ENCODE measurements around the gene RDX. TPM values are rescaled to one million over a fixed set of nuclear protein-coding genes. Genes with fewer than 3 reads are reported as not detected.

Gene RDX
- total and polyA plus RNA-seq, 2 of the 4 experiments (the other 2 are of a cell fraction): 61.1 to 72.4 TPM

- no peak overlapping the region for H3K18ac ChIP-seq (ENCODE audit: low read depth, low read length)
- intact Hi-C loops (cut with micrococcal nuclease) (no loop called here), in situ Hi-C loops (cut with MboI; ENCODE audit: low sequenced_read_pairs) (no loop called here), dilution Hi-C loops (cut with HindIII; ENCODE audit: low sequenced_read_pairs, unreplicated experiment) (no loop called here)
- H2AK5ac ChIP-seq (ENCODE audit: low read depth, low read length): no peak overlapping the region
- no peak overlapping the region for H3K27ac ChIP-seq (ENCODE audit: insufficient read depth, low read length)
- H2BK20ac ChIP-seq (ENCODE audit: low read depth, low read length): no peak overlapping the region
- H3K4me1 ChIP-seq (ENCODE audit: control insufficient read depth, insufficient read depth, low read length): peaks cover 1% of the 10 kb centered on the region; the same call in 1 of the 2 replicates
- H2AFZ ChIP-seq (replicated peaks; ENCODE audit: low read length, poor library complexity): no peak overlapping the region
- peaks cover 9% of the 10 kb centered on the region for H3K9me1 ChIP-seq (ENCODE audit: insufficient read depth, low read length)
- no peak overlapping the region for H2AK9ac ChIP-seq (replicated peaks; ENCODE audit: low read depth, low read length, poor library complexity)
- H3K9me3 ChIP-seq (ENCODE audit: control insufficient read depth, insufficient read depth, low read length): no peaks in the 10 kb centered on the region
- CTCF ChIA-PET: interaction anchor here (0.7 kb wide), 1 partner anchor 37 kb away, joined by 3 read pairs; no protein-coding TSS in a partner anchor
- H3K4me3 ChIP-seq (ENCODE audit: insufficient read depth, low read depth, low read length): no peak overlapping the region
- no peak overlapping the region for H2BK5ac ChIP-seq (ENCODE audit: low read depth, low read length, poor library complexity, severe bottlenecking)
- ATAC-seq (ENCODE audit: low read depth): no peak
- H4K8ac ChIP-seq (ENCODE audit: low read depth in 2 of 2, low read length in 2 of 2): no peak overlapping the region
- H4K91ac ChIP-seq (ENCODE audit: insufficient read depth, low read depth, low read length): no peak overlapping the region
- no peak for DNase-seq
- 97% methylated on average over 9 of the region's 28 CpGs; no CpG with 5 or more reads in 1 of the 2 experiments for WGBS, 2 experiments (ENCODE audit: extremely low coverage in 2 of 2, insufficient read length in 1 of 2)
- no peaks in the 10 kb centered on the region; the same call in 1 of the 2 replicates for H4K20me1 ChIP-seq (ENCODE audit: insufficient read depth, low read length)
- TF ChIP-seq NFE2L2 (IDR thresholded peaks at IDR 0.05; ENCODE audit: low read depth, low read length): no peak
- TF ChIP-seq BHLHE40 (IDR thresholded peaks at IDR 0.05; ENCODE audit: low read depth, low read length): no peak
- TF ChIP-seq, protein P1, sequence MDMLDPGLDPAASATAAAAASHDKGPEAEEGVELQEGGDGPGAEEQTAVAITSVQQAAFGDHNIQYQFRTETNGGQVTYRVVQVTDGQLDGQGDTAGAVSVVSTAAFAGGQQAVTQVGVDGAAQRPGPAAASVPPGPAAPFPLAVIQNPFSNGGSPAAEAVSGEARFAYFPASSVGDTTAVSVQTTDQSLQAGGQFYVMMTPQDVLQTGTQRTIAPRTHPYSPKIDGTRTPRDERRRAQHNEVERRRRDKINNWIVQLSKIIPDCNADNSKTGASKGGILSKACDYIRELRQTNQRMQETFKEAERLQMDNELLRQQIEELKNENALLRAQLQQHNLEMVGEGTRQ (IDR thresholded peaks at IDR 0.05; ENCODE audit: low read depth, low read length): no peak
- TF ChIP-seq, protein P2, sequence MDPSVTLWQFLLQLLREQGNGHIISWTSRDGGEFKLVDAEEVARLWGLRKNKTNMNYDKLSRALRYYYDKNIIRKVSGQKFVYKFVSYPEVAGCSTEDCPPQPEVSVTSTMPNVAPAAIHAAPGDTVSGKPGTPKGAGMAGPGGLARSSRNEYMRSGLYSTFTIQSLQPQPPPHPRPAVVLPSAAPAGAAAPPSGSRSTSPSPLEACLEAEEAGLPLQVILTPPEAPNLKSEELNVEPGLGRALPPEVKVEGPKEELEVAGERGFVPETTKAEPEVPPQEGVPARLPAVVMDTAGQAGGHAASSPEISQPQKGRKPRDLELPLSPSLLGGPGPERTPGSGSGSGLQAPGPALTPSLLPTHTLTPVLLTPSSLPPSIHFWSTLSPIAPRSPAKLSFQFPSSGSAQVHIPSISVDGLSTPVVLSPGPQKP (IDR thresholded peaks at IDR 0.05; ENCODE audit: borderline replicate concordance, low read depth, low read length): no peak
- TF ChIP-seq CHD1 (IDR thresholded peaks at IDR 0.05; ENCODE audit: low read depth, low read length): no peak
- no peak for TF ChIP-seq MAZ (IDR thresholded peaks at IDR 0.05; ENCODE audit: borderline replicate concordance, low read depth, low read length)
- no peak for TF ChIP-seq SMC3 (IDR thresholded peaks at IDR 0.05; ENCODE audit: low read depth, low read length)
- no peak for TF ChIP-seq CTCF (conservative IDR thresholded peaks at IDR 0.05; ENCODE audit: low read depth, low read length)
- no peak for TF ChIP-seq CEBPB (IDR thresholded peaks at IDR 0.05; ENCODE audit: low read depth, low read length)
- TF ChIP-seq RFX5 (IDR thresholded peaks at IDR 0.05; ENCODE audit: low read depth, low read length): no peak
- no peak for TF ChIP-seq FOS (IDR thresholded peaks at IDR 0.05; ENCODE audit: low read depth, low read length)
- TF ChIP-seq RAD21 (IDR thresholded peaks at IDR 0.05; ENCODE audit: low read length): no peak
- TF ChIP-seq MXI1 (IDR thresholded peaks at IDR 0.05; ENCODE audit: borderline replicate concordance, low read depth, low read length): no peak
- no peak for TF ChIP-seq MAFK (IDR thresholded peaks at IDR 0.05; ENCODE audit: low read depth, low read length)
- no peak overlapping the region for H2BK120ac ChIP-seq (ENCODE audit: low read depth, low read length)
- H3K79me1 ChIP-seq (ENCODE audit: low read depth in 1 of 2, low read length in 2 of 2): peaks cover 16 to 25% of the 10 kb centered on the region in 2 experiments
- BruUV-seq (replicated peaks): no TSS peak
- no peak overlapping the region for H3K56ac ChIP-seq (ENCODE audit: extremely low read depth, insufficient read depth, low read length)
- no peak overlapping the region for H4K5ac ChIP-seq (ENCODE audit: low read depth, low read length)
- no peak overlapping the region for H3K4ac ChIP-seq (ENCODE audit: low read depth, low read length)
- POLR2A ChIA-PET (ENCODE audit: unreplicated experiment): no interaction called here
- H3K9ac ChIP-seq (ENCODE audit: low read depth, low read length): no peak overlapping the region
- no peak overlapping the region for H3K4me2 ChIP-seq (ENCODE audit: low read depth, low read length)
- H3K14ac ChIP-seq (replicated peaks; ENCODE audit: low read depth, low read length): no peak overlapping the region
- no peak overlapping the region for H2BK15ac ChIP-seq (ENCODE audit: low read depth, low read length)
- no peak overlapping the region for H3K23ac ChIP-seq (ENCODE audit: low read depth, low read length)
- H3K36me3 ChIP-seq (ENCODE audit: control insufficient read depth, insufficient read depth, low read length): peaks cover 23% of the 10 kb centered on the region
- no peaks in the 10 kb centered on the region for H3K27me3 ChIP-seq (ENCODE audit: control insufficient read depth, insufficient read depth, low read length)
Measured at GRCh38 chr11:110165039-110165925, 131.1 kb downstream of the RDX start.
